Loucy (cell line): ENCODE measurements around the gene PKNOX2.

Source experiments
- EZH2phosphoT487 ChIP-seq: fragments of 200-600 bp; IDR thresholded peaks from 2 replicates; pipeline ENCODE4 v1.6.1; 2018; ENCODE audit warnings: antibody characterized with exemption, mild to moderate bottlenecking, moderate library complexity, borderline replicate concordance
- TF ChIP-seq, protein P1 (sequence below): fragments of 200-600 bp; sonication (generic); conservative IDR thresholded peaks from 2 replicates; pipeline ENCODE4 v1.5.1; 2014; ENCODE audit warnings: mild to moderate bottlenecking, antibody characterized with exemption, low read length

DNA sequence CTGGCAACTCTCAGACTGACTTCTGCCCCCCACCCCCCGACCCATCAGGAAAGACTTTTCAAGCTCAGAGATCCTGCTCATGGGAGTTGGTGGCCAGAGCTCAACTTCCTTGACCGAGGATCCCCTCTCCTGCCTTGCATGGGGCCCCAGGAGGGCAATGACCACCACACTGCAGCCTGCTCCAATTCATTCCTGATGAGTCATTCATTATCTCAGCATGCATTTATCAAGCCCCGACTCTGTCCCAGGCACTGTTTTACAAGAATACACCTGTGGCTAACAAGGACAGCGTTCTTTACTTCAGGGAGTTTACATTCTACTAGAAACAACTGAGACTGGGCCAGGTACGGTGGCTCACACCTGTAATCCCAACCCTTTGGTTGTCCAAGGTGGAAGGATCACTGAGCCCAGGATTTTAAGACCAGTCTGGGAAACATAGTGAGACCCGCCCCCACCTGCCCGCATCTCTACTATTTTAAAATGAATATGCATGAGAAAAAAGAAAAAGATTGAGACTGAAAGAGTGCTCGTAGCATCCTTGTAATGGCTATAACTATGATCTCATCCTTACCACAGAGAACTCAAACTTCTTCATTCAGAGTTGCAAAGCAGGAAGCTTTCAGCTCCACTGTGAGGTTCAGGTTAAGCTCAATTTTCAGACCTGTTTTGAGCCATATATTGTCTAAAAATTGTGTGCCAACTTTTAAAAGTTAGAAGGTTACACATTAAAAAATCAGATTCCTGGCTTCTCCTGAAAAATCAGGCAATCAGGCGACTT is 271.1 kb downstream of the PKNOX2 start:
- TF ChIP-seq, protein P1, sequence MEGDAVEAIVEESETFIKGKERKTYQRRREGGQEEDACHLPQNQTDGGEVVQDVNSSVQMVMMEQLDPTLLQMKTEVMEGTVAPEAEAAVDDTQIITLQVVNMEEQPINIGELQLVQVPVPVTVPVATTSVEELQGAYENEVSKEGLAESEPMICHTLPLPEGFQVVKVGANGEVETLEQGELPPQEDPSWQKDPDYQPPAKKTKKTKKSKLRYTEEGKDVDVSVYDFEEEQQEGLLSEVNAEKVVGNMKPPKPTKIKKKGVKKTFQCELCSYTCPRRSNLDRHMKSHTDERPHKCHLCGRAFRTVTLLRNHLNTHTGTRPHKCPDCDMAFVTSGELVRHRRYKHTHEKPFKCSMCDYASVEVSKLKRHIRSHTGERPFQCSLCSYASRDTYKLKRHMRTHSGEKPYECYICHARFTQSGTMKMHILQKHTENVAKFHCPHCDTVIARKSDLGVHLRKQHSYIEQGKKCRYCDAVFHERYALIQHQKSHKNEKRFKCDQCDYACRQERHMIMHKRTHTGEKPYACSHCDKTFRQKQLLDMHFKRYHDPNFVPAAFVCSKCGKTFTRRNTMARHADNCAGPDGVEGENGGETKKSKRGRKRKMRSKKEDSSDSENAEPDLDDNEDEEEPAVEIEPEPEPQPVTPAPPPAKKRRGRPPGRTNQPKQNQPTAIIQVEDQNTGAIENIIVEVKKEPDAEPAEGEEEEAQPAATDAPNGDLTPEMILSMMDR, result no peak
- TF ChIP-seq EZH2phosphoT487, result no peak
